CD14-positive monocyte (primary cell): ENCODE results near the gene PSG1. TPM values are rescaled to one million over a fixed set of nuclear protein-coding genes. Genes with fewer than 3 reads are reported as not detected.
"Not testable (repeated sequence)": the region's sequence is repeated elsewhere in the genome, so short reads cannot be mapped to it uniquely, and the experiment has no call there.

ENCODE experiments used
- DNase-seq, 3 donors: peaks; one replicate each; pipeline ENCODE4 v3.0.0-alpha.2; 2011 to 2022
- H2AFZ ChIP-seq: 2 replicates; pipeline ENCODE4 v1.6.0; 2012; ENCODE audit warnings: mild to moderate bottlenecking, low read depth, low read length, inconsistent platforms; ENCODE audit not compliant: insufficient read depth, poor library complexity, severe bottlenecking
- H3K27ac ChIP-seq, 2 donors: 1 replicate in 1 of 2; 2 replicates in 1 of 2; pipeline ENCODE4 v1.5.1; 2012 to 2013; ENCODE audit warnings: low read length in 2 of 2, control low read depth in 1 of 2, inconsistent platforms in 1 of 2, low read depth in 1 of 2, mild to moderate bottlenecking in 1 of 2
- H3K27me3 ChIP-seq, 2 donors: one replicate each; pipeline versions ENCODE4 v1.6.0 to v1.6.1; 2011 to 2013; ENCODE audit warnings: low read length in 2 of 2; ENCODE audit not compliant: control insufficient read depth in 2 of 2, insufficient read depth in 2 of 2
- H3K36me3 ChIP-seq, 2 donors: replicated peaks in 1 of 2; 1 replicate in 1 of 2; 2 replicates in 1 of 2; pipeline versions ENCODE4 v1.5.1 to v1.6.1; 2012 to 2013; ENCODE audit warnings: low read length in 2 of 2, control low read depth in 1 of 2, inconsistent platforms in 1 of 2, mild to moderate bottlenecking in 1 of 2; ENCODE audit not compliant: insufficient read depth in 2 of 2, control insufficient read depth in 1 of 2
- H3K4me1 ChIP-seq, 2 donors: 1 replicate in 1 of 2; 2 replicates in 1 of 2; pipeline versions ENCODE4 v1.5.1 to v1.6.1; 2012 to 2013; ENCODE audit warnings: low read length in 2 of 2, control low read depth in 1 of 2, inconsistent platforms in 1 of 2, mild to moderate bottlenecking in 1 of 2, moderate library complexity in 1 of 2; ENCODE audit not compliant: insufficient read depth in 2 of 2, control insufficient read depth in 1 of 2
- H3K4me2 ChIP-seq: replicated peaks from 2 replicates; pipeline ENCODE3; 2012; ENCODE audit warnings: low read length, moderate library complexity, mild to moderate bottlenecking; ENCODE audit not compliant: poor library complexity, severe bottlenecking; ENCODE audit errors: extremely low read depth
- H3K4me3 ChIP-seq, 3 experiments: fragments of 200-600 bp in 1 of 3; sonication (generic) in 1 of 3; replicated peaks in 1 of 3; 1 replicate in 2 of 3; 2 replicates in 1 of 3; pipeline ENCODE4 v1.5.1; 2011 to 2013; ENCODE audit warnings: low read length in 3 of 3, mild to moderate bottlenecking in 3 of 3, control low read depth in 2 of 3, low read depth in 2 of 3, inconsistent platforms in 1 of 3, moderate library complexity in 1 of 3
- H3K79me2 ChIP-seq: 2 replicates; pipeline ENCODE4 v1.6.0; 2012; ENCODE audit warnings: mild to moderate bottlenecking, control low read depth, inconsistent platforms, low read length, moderate library complexity; ENCODE audit not compliant: insufficient read depth
- H3K9ac ChIP-seq: 2 replicates; pipeline ENCODE4 v1.6.0; 2017; ENCODE audit warnings: low read length, mild to moderate bottlenecking; ENCODE audit not compliant: insufficient read depth, poor library complexity, severe bottlenecking
- H3K9me3 ChIP-seq, 2 donors: replicated peaks in 1 of 2; 1 replicate in 1 of 2; 2 replicates in 1 of 2; pipeline versions ENCODE4 v1.5.1 to v1.6.1; 2012 to 2013; ENCODE audit warnings: low read length in 2 of 2, control low read depth in 1 of 2; ENCODE audit not compliant: control insufficient read depth in 1 of 2, insufficient read depth in 1 of 2
- H4K20me1 ChIP-seq: 2 replicates; pipeline ENCODE4 v1.6.0; 2012; ENCODE audit warnings: mild to moderate bottlenecking, low read length, control low read depth, moderate library complexity; ENCODE audit not compliant: insufficient read depth
- H3K27ac Mint-ChIP-seq, 7 donors: one replicate each; pipeline ENCODE4 v1.8.0; 2020; ENCODE audit warnings: mild to moderate bottlenecking in 7 of 7, mixed read lengths in 7 of 7, moderate library complexity in 6 of 7, inconsistent platforms in 2 of 7
- H3K27me3 Mint-ChIP-seq, 3 donors: one replicate each; pipeline ENCODE4 v1.8.0; 2021 to 2022; ENCODE audit warnings: low read depth in 3 of 3, mild to moderate bottlenecking in 3 of 3, mixed read lengths in 3 of 3, moderate library complexity in 3 of 3, inconsistent platforms in 1 of 3
- H3K36me3 Mint-ChIP-seq, 2 donors: one replicate each; pipeline ENCODE4 v1.8.0; 2020; ENCODE audit warnings: mixed read lengths in 2 of 2, inconsistent platforms in 1 of 2, mild to moderate bottlenecking in 1 of 2
- H3K4me1 Mint-ChIP-seq: one replicate; pipeline ENCODE4 v1.8.0; 2020; ENCODE audit warnings: mild to moderate bottlenecking, mixed read lengths
- H3K4me3 Mint-ChIP-seq, 2 donors: one replicate each; pipeline ENCODE4 v1.8.0; 2020; ENCODE audit warnings: mild to moderate bottlenecking in 2 of 2, mixed read lengths in 2 of 2, moderate library complexity in 1 of 2
- H3K9me3 Mint-ChIP-seq, 7 donors: one replicate each; pipeline ENCODE4 v1.8.0; 2020 to 2022; ENCODE audit warnings: mixed read lengths in 7 of 7, mild to moderate bottlenecking in 6 of 7, moderate library complexity in 6 of 7, inconsistent platforms in 2 of 7
- WGBS: methylation state at CpG from one replicate; pipeline ENCODE4 v1.1.5; 2013; ENCODE audit warnings: missing lambda C conversion rate; ENCODE audit not compliant: insufficient coverage; 5-methylcytosine and 5-hydroxymethylcytosine counted together
- intact Hi-C, 2 donors: fragments of 100-400 bp; cut with micrococcal nuclease; formaldehyde crosslinking; loops; one replicate each; pipeline versions ENCODE4 v1.15.0 to v1.15.1; 2023
- polyA plus RNA-seq, 3 donors: library from polyadenylated mRNA; depleted of rRNA in 1 of 3; unstranded in 2 of 3; stranded (reverse) in 1 of 3; fragments of 300-500 nt in 2 of 3; fragments of >200 nt in 1 of 3; fragmentation: Illumina TruSeq in 2 of 3; gene quantifications; 1 replicate in 2 of 3; 2 replicates in 1 of 3; pipeline ENCODE4 v1.2.3, GENCODE V29; 2012 to 2021

PSG1 gene
- polyA plus RNA-seq, 3 donors: not detected

- H4K20me1 ChIP-seq, H3K27me3 Mint-ChIP-seq, H3K4me1 ChIP-seq, H3K9ac ChIP-seq, H3K4me3 Mint-ChIP-seq, H3K27ac ChIP-seq, H3K4me1 Mint-ChIP-seq, H3K4me3 ChIP-seq, H2AFZ ChIP-seq, H3K4me2 ChIP-seq, intact Hi-C loops, H3K36me3 Mint-ChIP-seq, H3K27me3 ChIP-seq, H3K36me3 ChIP-seq, H3K27ac Mint-ChIP-seq, H3K79me2 ChIP-seq, DNase-seq: not testable (repeated sequence)
- peaks cover 10 to 21% of the 10 kb centered on the region in 2 donors for H3K9me3 ChIP-seq
- peaks cover 7 to 18% (median 17%) of the 10 kb centered on the region in 7 donors for H3K9me3 Mint-ChIP-seq
Measured at GRCh38 chr19:42887876-42888445, 8.4 kb upstream of the PSG1 start.

DNA sequence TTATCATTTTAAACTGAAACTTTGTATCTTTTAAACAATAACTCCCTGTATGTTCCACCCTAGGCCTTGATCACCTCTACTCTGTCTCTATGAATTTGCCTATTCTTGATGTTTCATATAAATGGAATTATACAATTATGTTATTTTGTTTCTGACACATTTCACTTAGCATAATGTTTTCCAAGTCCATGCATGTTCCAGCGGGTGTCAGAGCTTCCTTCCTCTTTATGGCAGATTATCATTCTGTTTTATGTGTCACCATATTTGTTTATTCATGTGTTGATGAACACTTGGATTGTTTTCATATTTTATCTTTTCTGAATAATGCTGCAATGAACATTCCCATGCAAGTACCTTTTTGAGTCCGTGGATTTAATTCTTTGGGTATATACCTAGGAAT is 3.2 kb upstream of the PSG1 start:
- H3K9me3 Mint-ChIP-seq, H3K27me3 ChIP-seq, H3K36me3 Mint-ChIP-seq, H3K9ac ChIP-seq, H3K9me3 ChIP-seq, H2AFZ ChIP-seq, H3K36me3 ChIP-seq, H3K4me3 Mint-ChIP-seq, H3K27ac Mint-ChIP-seq, H4K20me1 ChIP-seq, H3K79me2 ChIP-seq, DNase-seq, H3K27ac ChIP-seq, H3K4me1 Mint-ChIP-seq, H3K4me2 ChIP-seq, H3K4me3 ChIP-seq, H3K4me1 ChIP-seq, intact Hi-C loops: not testable (repeated sequence)
- no CpG with 5 or more reads among the region's 2 CpGs for WGBS
- H3K27me3 Mint-ChIP-seq: peaks cover 2 to 16% (median 4%) of the 10 kb centered on the region in 3 donors

DNA sequence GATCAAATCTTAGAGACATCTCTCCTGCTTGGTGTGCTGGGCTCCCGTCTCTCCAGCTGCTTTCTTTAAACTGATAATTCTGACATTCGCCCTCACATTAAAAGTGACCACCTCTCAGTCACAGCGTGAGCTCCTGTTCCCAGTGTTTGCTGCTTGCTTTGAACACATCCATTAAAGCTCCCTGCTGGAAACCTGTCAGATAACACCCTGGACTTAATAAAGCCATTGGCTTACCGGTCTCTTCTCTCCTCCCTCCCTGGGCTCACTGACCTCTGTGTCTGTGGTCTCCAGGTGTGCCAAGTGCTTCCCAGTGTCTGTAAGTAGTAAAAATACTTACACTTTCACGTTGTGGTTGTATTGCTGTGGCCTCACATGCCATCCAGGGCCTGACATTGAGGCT is 2.5 kb upstream of the PSG1 start:
- H3K27me3 Mint-ChIP-seq: peaks cover 2 to 16% (median 4%) of the 10 kb centered on the region in 3 donors
- H3K36me3 ChIP-seq, H3K4me3 Mint-ChIP-seq, H3K27ac Mint-ChIP-seq, H4K20me1 ChIP-seq, H3K79me2 ChIP-seq, intact Hi-C loops, H3K4me2 ChIP-seq, H2AFZ ChIP-seq, H3K27ac ChIP-seq, H3K9ac ChIP-seq, H3K4me1 ChIP-seq, H3K36me3 Mint-ChIP-seq, H3K9me3 ChIP-seq, H3K9me3 Mint-ChIP-seq, H3K4me1 Mint-ChIP-seq, H3K4me3 ChIP-seq, DNase-seq, H3K27me3 ChIP-seq: not testable (repeated sequence)
- 72% methylated on average over 3 of the region's 5 CpGs for WGBS
